ACC112 (cell line): ENCODE data around the gene CEBPZ.
"Not testable (repeated sequence)": the region's sequence is repeated elsewhere in the genome, so short reads cannot be mapped to it uniquely, and the experiment has no call there.

Experiments used
- H2AFZ ChIP-seq: fragments of 200-600 bp; sonication (generic); one replicate; pipeline ENCODE4 v1.6.0; 2017; ENCODE audit warnings: antibody characterized with exemption, low read length; ENCODE audit not compliant: unreplicated experiment
- H3K27ac ChIP-seq: fragments of 200-600 bp; sonication (generic); 2 replicates; pipeline ENCODE4 v1.5.1; 2014; ENCODE audit warnings: low read depth, mild to moderate bottlenecking, antibody characterized with exemption, low read length, moderate library complexity
- H3K27me3 ChIP-seq: fragments of 200-600 bp; sonication (generic); 2 replicates; pipeline ENCODE4 v1.6.1; 2014; ENCODE audit warnings: mild to moderate bottlenecking, antibody characterized with exemption, low read length, moderate library complexity, mixed read lengths; ENCODE audit not compliant: insufficient read depth
- H3K36me3 ChIP-seq: fragments of 200-600 bp; sonication (generic); 2 replicates; pipeline ENCODE4 v1.6.1; 2016; ENCODE audit warnings: mild to moderate bottlenecking, antibody characterized with exemption, low read length, moderate library complexity, mixed read lengths; ENCODE audit not compliant: insufficient read depth
- H3K4me1 ChIP-seq: fragments of 200-600 bp; sonication (generic); one replicate; pipeline ENCODE4 v1.6.1; 2016; ENCODE audit warnings: low read length, mixed read lengths; ENCODE audit not compliant: insufficient read depth, unreplicated experiment, control insufficient read depth
- H3K4me3 ChIP-seq: fragments of 200-600 bp; sonication (generic); 2 replicates; pipeline ENCODE4 v1.5.1; 2014; ENCODE audit warnings: mild to moderate bottlenecking, low read depth, low read length
- H3K79me2 ChIP-seq: fragments of 200-600 bp; sonication (generic); one replicate; pipeline ENCODE4 v1.6.0; 2016; ENCODE audit warnings: low read length; ENCODE audit not compliant: control insufficient read depth, unreplicated experiment, insufficient read depth

The CEBPZ gene

GRCh38 chr2:37215250-37215649 lies 16.1 kb downstream of the CEBPZ start:
- peaks cover 6% of the 10 kb centered on the region for H3K4me1 ChIP-seq
- H3K27ac ChIP-seq = peak overlapping the region; percentile 76
- H3K4me3 ChIP-seq = no peak overlapping the region
- peak overlapping the region; percentile 45 for H2AFZ ChIP-seq
- peaks cover 5% of the 10 kb centered on the region for H3K79me2 ChIP-seq
- H3K36me3 ChIP-seq = peaks cover 34% of the 10 kb centered on the region
- no peaks in the 10 kb centered on the region for H3K27me3 ChIP-seq

GRCh38 chr2:37211939-37212338 lies 19.5 kb downstream of the CEBPZ start:
- H3K27me3 ChIP-seq = no peaks in the 10 kb centered on the region
- no peak overlapping the region for H3K27ac ChIP-seq
- H3K79me2 ChIP-seq = peaks cover 17% of the 10 kb centered on the region
- H3K4me3 ChIP-seq = no peak overlapping the region
- peaks cover 59% of the 10 kb centered on the region for H3K36me3 ChIP-seq
- H3K4me1 ChIP-seq = peaks cover 6% of the 10 kb centered on the region
- no peak overlapping the region for H2AFZ ChIP-seq

GRCh38 chr2:37211212-37211611 lies 20.2 kb downstream of the CEBPZ start:
- Histone ChIP-seq H3K79me2 (peaks cover 24% of the 10 kb centered on the region), H3K36me3 (peaks cover 62% of the 10 kb centered on the region), H3K4me3 (no peak overlapping the region), H3K27ac (no peak overlapping the region), H2AFZ (no peak overlapping the region), H3K4me1 (peaks cover 6% of the 10 kb centered on the region), H3K27me3 (no peaks in the 10 kb centered on the region)

- H3K36me3 ChIP-seq = peaks cover 84% of the 10 kb centered on the region
- H3K27ac ChIP-seq = not testable (repeated sequence)
Observed at GRCh38 chr2:37206760-37207159, 24.6 kb downstream of the CEBPZ start.

GRCh38 chr2:37205689-37206341 lies 25.6 kb downstream of the CEBPZ start:
- peaks cover 82% of the 10 kb centered on the region for H3K36me3 ChIP-seq
- no peaks in the 10 kb centered on the region for H3K4me1 ChIP-seq
- no peak overlapping the region for H3K27ac ChIP-seq
- peaks cover 48% of the 10 kb centered on the region for H3K79me2 ChIP-seq
- no peak overlapping the region for H2AFZ ChIP-seq
- no peak overlapping the region for H3K4me3 ChIP-seq
- no peaks in the 10 kb centered on the region for H3K27me3 ChIP-seq

More at GRCh38 chr2:37206760-37207159, 24.6 kb downstream of the CEBPZ start:
- not testable (repeated sequence) for H3K27me3 ChIP-seq, H3K4me1 ChIP-seq, H3K4me3 ChIP-seq, H2AFZ ChIP-seq
- H3K79me2 ChIP-seq = peaks cover 43% of the 10 kb centered on the region

- H3K4me3 ChIP-seq, H3K27ac ChIP-seq, H3K27me3 ChIP-seq, H3K4me1 ChIP-seq, H2AFZ ChIP-seq: not testable (repeated sequence)
- Histone ChIP-seq H3K79me2 (peaks cover 55% of the 10 kb centered on the region), H3K36me3 (peaks cover 77% of the 10 kb centered on the region)
Observed at GRCh38 chr2:37205071-37205661, 26.2 kb downstream of the CEBPZ start.

- Histone ChIP-seq H3K4me3 (no peak overlapping the region), H2AFZ (no peak overlapping the region), H3K79me2 (peaks cover 68% of the 10 kb centered on the region), H3K36me3 (peaks cover 63% of the 10 kb centered on the region), H3K27ac (no peak overlapping the region), H3K27me3 (no peaks in the 10 kb centered on the region), H3K4me1 (no peaks in the 10 kb centered on the region)
Observed at GRCh38 chr2:37203708-37204107, 27.7 kb downstream of the CEBPZ start.

GRCh38 chr2:37201766-37202165 lies 29.6 kb downstream of the CEBPZ start:
- Histone ChIP-seq H3K27me3 (no peaks in the 10 kb centered on the region), H3K79me2 (peaks cover 67% of the 10 kb centered on the region), H3K4me3 (no peak overlapping the region), H3K4me1 (no peaks in the 10 kb centered on the region), H3K36me3 (peaks cover 46% of the 10 kb centered on the region), H3K27ac (peak overlapping the region; percentile 20; the same call in 1 of the 2 replicates), H2AFZ (no peak overlapping the region)

GRCh38 chr2:37201208-37201607 lies 30.2 kb downstream of the CEBPZ start:
- Histone ChIP-seq H3K79me2 (peaks cover 66% of the 10 kb centered on the region), H3K4me1 (no peaks in the 10 kb centered on the region), H3K4me3 (no peak overlapping the region), H3K27me3 (no peaks in the 10 kb centered on the region), H3K27ac (0 out of 2 replicates have a peak overlapping the region, but pooled peaks have one; percentile 20), H3K36me3 (peaks cover 40% of the 10 kb centered on the region), H2AFZ (no peak overlapping the region)

- Histone ChIP-seq H3K27ac (no peak overlapping the region), H2AFZ (no peak overlapping the region), H3K79me2 (peaks cover 51% of the 10 kb centered on the region), H3K4me1 (no peaks in the 10 kb centered on the region), H3K27me3 (no peaks in the 10 kb centered on the region), H3K36me3 (peaks cover 21% of the 10 kb centered on the region), H3K4me3 (no peak overlapping the region)
Observed at GRCh38 chr2:37198681-37199065, 32.7 kb downstream of the CEBPZ start.
